HG03378 (cell line): ENCODE measurements around the gene KRT79.
"Not testable (repeated sequence)": the region's sequence is repeated elsewhere in the genome, so short reads cannot be mapped to it uniquely, and the experiment has no call there.

Source experiments
- ATAC-seq: cut with Tn5 transposase; IDR thresholded peaks from one replicate; pipeline ENCODE4 v1.9.1; 2021; ENCODE audit warnings: mild to moderate bottlenecking, moderate library complexity; ENCODE audit not compliant: unreplicated experiment

Gene KRT79

DNA sequence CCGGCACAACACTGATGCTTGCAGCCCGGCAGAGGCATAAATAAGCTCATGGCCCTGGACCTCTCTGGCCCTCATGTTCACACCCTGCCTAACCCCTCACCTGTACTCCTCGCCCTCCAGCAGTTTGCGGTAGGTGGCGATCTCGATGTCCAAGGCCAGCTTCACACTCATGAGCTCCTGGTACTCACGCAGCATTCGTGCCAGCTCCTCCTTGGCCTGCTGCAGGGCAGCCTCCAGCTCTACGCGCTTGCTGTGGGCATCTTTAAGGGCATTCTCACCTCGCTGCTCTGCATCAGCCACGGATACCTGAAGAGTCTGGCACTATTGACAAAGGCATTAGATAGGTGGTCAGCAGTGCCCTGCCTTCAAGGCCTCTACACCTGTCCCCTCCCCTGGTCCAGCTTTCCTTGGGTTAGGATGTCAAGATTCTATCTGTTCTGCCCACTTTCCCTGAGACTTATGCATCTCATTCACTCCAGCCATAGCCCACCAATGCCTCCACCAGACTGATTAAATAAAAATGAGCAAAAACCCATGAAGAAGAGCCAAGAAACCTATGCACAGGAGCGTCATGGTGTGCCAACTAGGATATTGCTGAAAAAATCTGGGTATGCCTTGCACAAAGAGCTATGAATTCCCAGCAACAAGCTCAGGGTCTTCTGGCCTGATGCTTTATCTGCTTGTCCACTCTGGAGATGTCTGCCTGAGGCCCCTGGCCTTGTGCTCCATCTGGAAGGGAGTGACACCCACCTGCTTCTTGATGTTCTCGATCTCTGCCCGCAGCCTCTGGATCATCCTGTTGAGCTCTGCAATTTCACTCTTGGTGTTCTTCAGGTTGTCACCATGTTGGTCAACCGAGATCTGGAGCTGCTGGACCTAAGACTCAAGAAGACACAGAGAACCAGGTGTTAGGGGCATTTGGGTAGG is 26.3 kb downstream of the KRT79 start:
- no peak for ATAC-seq

GRCh38 chr12:52806821-52807543 is 27.1 kb downstream of the KRT79 start:
- no peak for ATAC-seq

- ATAC-seq = no peak
Measured at GRCh38 chr12:52806169-52806811, 27.8 kb downstream of the KRT79 start.

- no peak for ATAC-seq
Measured at GRCh38 chr12:52805739-52806138, 28.4 kb downstream of the KRT79 start.

GRCh38 chr12:52805000-52805399 is 29.1 kb downstream of the KRT79 start:
- no peak for ATAC-seq

GRCh38 chr12:52802442-52802841 is 31.7 kb downstream of the KRT79 start:
- ATAC-seq = no peak

DNA sequence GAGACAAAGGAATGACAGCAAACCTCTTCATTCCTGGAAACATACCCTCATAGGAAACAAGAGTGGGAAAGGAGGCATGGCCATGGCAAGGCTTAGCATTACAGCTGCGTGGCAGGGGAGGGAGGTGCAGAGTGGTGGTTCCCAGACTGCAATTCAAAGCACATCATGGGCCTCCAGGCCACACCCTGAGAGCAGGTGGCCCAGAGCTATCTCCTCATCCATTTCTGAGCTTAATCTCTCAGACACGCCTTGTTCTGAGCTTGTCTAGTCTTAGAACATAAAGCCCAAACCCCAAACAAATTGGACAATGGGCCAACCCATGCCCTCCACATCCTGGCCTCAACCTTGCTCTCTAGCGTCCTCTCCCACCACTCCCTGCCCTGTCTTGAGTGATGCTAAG is 32.3 kb downstream of the KRT79 start:
- ATAC-seq = no peak

- ATAC-seq = no peak
Measured at GRCh38 chr12:52800259-52800917, 33.7 kb downstream of the KRT79 start.

GRCh38 chr12:52799505-52800211 is 34.5 kb downstream of the KRT79 start:
- ATAC-seq = no peak

GRCh38 chr12:52798671-52799504 is 35.2 kb downstream of the KRT79 start:
- ATAC-seq = no peak

- ATAC-seq = no peak
Measured at GRCh38 chr12:52798003-52798670, 36.0 kb downstream of the KRT79 start.

DNA sequence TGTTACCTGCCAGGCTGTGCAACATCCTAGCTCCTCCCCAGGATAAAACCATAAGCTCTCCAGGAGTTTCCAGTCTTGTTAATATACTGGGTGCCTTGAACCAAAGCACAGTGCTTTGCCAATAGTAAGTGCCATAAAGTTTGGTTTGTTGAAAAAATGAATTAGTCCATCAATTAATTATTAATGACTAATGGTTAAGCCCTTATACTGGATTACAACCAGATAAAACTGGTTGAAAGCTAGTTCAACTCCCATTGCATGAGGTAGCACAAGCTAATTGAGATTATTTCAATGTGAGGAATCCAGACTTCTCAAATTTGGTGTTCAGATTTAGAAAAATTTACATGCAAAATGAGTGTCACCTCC is 36.6 kb downstream of the KRT79 start:
- no peak for ATAC-seq

DNA sequence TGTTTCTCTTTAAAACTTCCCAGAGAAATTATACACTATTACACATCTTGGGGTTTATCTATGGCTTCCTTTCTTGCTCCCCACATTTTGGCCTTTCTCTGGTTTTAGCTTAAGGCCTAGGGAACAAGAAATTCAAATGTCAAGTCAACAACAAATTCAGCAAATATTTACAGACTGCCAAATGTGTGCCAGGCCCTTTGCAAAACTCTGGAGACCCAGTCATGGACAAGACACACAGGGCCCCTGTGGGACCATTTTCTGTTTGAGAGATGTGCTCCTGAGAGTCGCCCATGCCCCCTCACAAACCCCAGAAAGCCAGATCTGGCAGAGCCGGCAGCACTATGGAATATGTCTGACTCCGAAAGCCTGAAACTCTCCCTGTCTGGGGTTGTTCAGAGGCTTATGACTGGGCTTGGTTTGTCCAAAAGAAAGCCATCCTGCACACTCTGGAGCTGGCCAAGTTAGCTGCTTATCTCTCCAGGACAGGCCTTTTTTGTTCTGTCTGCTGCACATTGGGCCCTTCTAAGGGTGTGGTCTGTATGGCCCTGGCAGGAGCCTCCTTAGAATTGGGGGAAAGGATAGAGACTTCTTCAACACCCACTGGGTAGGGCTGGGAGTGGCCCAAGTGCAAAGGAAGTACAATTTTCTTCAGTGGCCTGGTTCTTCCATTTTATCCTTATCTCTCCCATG is 37.1 kb downstream of the KRT79 start:
- ATAC-seq = no peak

- ATAC-seq = no peak
Measured at GRCh38 chr12:52796429-52796794, 37.7 kb downstream of the KRT79 start.

- ATAC-seq = no peak
Measured at GRCh38 chr12:52795694-52796428, 38.2 kb downstream of the KRT79 start, which contains the start of gene KRT3. Gene KRT3, minus strand, starts transcription at chr12:52796117. Its CDS starts 75 bp downstream, at chr12:52796042.

DNA sequence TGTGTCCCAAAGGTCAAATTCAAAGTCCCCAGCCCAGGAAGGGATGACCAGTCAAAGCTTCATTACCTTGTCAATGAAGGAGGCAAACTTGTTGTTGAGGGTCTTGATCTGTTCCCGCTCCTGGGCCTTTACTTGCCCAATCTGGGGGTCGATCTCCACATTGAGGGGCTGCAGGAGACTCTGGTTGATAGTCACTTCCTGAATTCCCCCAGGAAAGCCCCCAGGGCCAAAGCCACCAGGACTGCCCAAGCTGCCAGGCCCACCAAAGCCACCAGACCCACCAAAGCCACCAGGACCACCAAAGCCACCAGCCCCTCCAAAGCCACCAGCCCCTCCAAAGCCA is 38.8 kb downstream of the KRT79 start:
- not testable (repeated sequence) for ATAC-seq

DNA sequence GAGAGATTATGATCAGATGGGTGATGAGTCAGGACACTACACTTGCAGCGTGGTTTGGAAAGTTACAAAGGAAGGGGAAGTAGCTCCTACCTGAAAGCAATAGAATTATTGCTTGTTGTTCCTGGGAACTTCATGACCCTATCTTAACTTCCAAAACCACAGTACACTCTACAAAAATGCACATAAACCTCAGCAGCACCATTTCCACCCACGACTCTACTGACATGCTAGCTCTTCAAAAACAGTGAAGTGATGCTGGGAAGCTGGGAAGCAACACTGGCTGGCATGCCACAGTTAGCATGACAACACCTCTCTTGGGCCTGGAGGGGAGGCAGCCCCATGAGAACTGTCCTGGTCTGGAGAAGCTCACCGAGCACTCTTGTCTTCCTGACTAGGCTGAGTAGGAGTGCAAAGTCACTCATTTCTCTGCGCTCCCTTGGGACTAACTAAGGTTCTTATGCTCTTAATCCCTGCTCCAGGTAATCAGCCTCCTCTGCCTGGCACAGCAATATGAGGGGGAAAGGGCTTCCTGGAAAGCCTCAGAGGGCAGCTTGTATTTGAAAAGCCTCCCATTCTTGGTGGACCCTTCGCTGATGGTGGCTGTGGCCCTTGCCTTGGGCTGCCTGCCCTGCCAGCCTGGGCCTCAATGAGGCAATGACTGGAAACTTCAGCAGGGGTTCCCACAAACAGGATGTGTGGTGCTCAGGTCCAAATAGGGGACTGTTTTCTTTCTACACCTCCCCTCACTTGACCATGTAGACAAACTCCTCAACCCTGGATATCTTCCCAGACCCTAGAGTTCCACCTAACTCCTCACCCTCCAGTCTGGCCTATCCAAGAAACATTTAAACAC is 39.4 kb downstream of the KRT79 start:
- no peak for ATAC-seq
